HepG2 (cell line): ENCODE measurements around the gene PRKN. TPM values are rescaled to one million over a fixed set of nuclear protein-coding genes. Genes with fewer than 3 reads are reported as not detected.
A peak's percentile ranks its signal among the peaks of the same experiment; 100 is the strongest.

Experiments
- AKNA ChIP-seq: sonication (generic); formaldehyde crosslinking; IDR thresholded peaks from 2 replicates; pipeline ENCODE4 v1.4.0; 2020; ENCODE audit warnings: missing genetic modification reagents, borderline replicate concordance
- ATF6 ChIP-seq: sonication (generic); formaldehyde crosslinking; conservative IDR thresholded peaks from 2 replicates; pipeline ENCODE4 v1.4.0; 2020; ENCODE audit warnings: missing genetic modification reagents
- CREB1 ChIP-seq, 2 experiments: fragments of 450-650 bp in 1 of 2; IDR thresholded peaks; 2 replicates each; pipeline ENCODE4 v1.6.1; 2016 to 2017; ENCODE audit warnings: control low read depth in 1 of 2, mild to moderate bottlenecking in 1 of 2, missing compliant biosample characterization in 1 of 2, missing genetic modification characterization in 1 of 2
- CREM ChIP-seq, 2 experiments: sonication (generic) in 1 of 2; formaldehyde crosslinking in 1 of 2; IDR thresholded peaks; 2 replicates each; pipeline versions ENCODE4 v1.4.0 to v1.6.1; 2016 to 2020; ENCODE audit warnings: antibody characterized with exemption in 1 of 2, mild to moderate bottlenecking in 1 of 2, missing genetic modification reagents in 1 of 2
- GATA4 ChIP-seq: sonication (generic); IDR thresholded peaks from 2 replicates; pipeline ENCODE4 v1.6.1; 2016; ENCODE audit warnings: antibody characterized with exemption, low read depth, borderline replicate concordance
- MZF1 ChIP-seq: sonication (generic); formaldehyde crosslinking; IDR thresholded peaks from 2 replicates; pipeline ENCODE4 v1.8.1; 2023; ENCODE audit warnings: mild to moderate bottlenecking, missing genetic modification reagents, borderline replicate concordance
- NKX3-1 ChIP-seq: sonication (generic); formaldehyde crosslinking; IDR thresholded peaks from 2 replicates; pipeline ENCODE4 v1.5.0; 2020; ENCODE audit warnings: missing genetic modification reagents
- PPARG ChIP-seq: conservative IDR thresholded peaks from 2 replicates; pipeline ENCODE4 v1.6.1; 2016; ENCODE audit warnings: missing biosample characterization, missing genetic modification reagents
- SAP130 ChIP-seq: IDR thresholded peaks from 2 replicates; pipeline ENCODE4 v1.6.1; 2016; ENCODE audit warnings: low read depth
- SP4 ChIP-seq: sonication (generic); formaldehyde crosslinking; IDR thresholded peaks from 2 replicates; pipeline ENCODE4 v1.8.1; 2023; ENCODE audit warnings: mild to moderate bottlenecking, missing genetic modification reagents
- ZNF256 ChIP-seq: sonication (generic); formaldehyde crosslinking; conservative IDR thresholded peaks from 2 replicates; pipeline ENCODE4 v1.4.0; 2020; ENCODE audit warnings: missing genetic modification reagents
- ZNF709 ChIP-seq: sonication (generic); formaldehyde crosslinking; IDR thresholded peaks from 2 replicates; pipeline ENCODE4 v1.5.0; 2020; ENCODE audit warnings: mild to moderate bottlenecking, missing genetic modification reagents
- ZSCAN29 ChIP-seq: sonication (generic); formaldehyde crosslinking; conservative IDR thresholded peaks from 2 replicates; pipeline ENCODE4 v1.4.0; 2020; ENCODE audit warnings: mild to moderate bottlenecking, missing genetic modification reagents
- polyA plus RNA-seq, 8 experiments: library from polyadenylated mRNA; depleted of rRNA in 3 of 8; stranded (reverse) in 7 of 8; unstranded in 1 of 8; fragments of >200 nt; fragmentation: Illumina TruSeq in 4 of 8; extraction: Trizol in 4 of 8; gene quantifications; 2 replicates each; pipeline versions ENCODE4 v1.2.1 to v1.2.3, GENCODE V29; 2011 to 2016; ENCODE audit warnings: low read depth in 4 of 8, missing spikeins in 1 of 8, mixed read lengths in 1 of 8; ENCODE audit not compliant: insufficient read depth in 1 of 8
- total RNA-seq, 5 experiments: library from RNA; depleted of rRNA; stranded (reverse); fragments of >200 nt; fragmentation: Illumina TruSeq; extraction: Trizol; gene quantifications; 2 replicates each; pipeline ENCODE4 v1.2.3, GENCODE V29; 2016; ENCODE audit warnings: low read depth in 1 of 5
- TF ChIP-seq, protein P1 (sequence below): IDR thresholded peaks from 2 replicates; pipeline ENCODE4 v1.6.1; 2012; ENCODE audit warnings: inconsistent platforms
- TF ChIP-seq, protein P2 (sequence below): sonication (generic); formaldehyde crosslinking; IDR thresholded peaks from 2 replicates; pipeline ENCODE4 v1.4.0; 2020; ENCODE audit warnings: low read depth, mild to moderate bottlenecking, missing genetic modification reagents
- TF ChIP-seq, protein P3 (sequence below): sonication (generic); formaldehyde crosslinking; IDR thresholded peaks from 2 replicates; pipeline ENCODE4 v1.4.0; 2020; ENCODE audit warnings: mild to moderate bottlenecking, missing genetic modification reagents, borderline replicate concordance

Gene PRKN
- total and polyA plus RNA-seq, 2 of the 13 experiments (the other 11 are each of a cell fraction or from before 2014, with no cell fraction given), result 0.31 to 0.44 TPM

DNA sequence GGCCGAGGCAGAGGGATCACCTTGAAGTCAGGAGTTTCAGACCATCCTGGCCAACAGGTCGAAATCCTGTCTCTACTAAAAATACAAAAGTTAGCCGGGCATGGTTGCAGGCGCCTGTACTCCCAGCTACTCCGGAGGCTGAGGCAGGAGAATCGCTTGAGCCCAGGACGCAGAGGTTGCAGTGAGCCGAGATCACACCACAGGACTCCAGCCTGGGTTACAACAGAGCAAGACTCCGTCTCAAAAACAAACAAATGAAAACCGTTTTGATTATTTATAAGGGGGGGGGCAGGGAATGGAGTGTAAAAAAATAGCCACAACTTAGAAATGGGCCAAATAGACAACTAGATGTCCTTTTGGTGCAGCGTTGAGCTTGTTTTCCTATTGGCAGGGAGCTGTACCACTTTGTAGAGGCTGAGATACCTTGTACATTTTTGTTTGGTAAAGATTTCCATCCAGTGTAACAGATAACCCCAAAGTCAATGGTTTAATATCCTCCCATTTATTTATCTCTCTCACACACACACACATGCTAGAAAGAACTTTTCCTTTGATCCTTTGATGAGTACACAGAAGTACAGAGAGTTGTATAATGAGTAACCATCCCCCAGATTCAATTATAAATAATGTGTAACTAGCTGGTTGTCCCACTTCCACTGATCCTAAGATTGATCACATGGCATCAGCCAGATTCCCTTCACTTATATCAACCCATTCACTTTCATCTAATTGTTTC is 477.5 kb downstream of the PRKN start (continued):
- TF ChIP-seq ATF6 (CRISPR knock-in tag) (no peak), ZSCAN29 (CRISPR knock-in tag) (no peak), SAP130 (CRISPR knock-in tag) (peak; percentile 33), AKNA (CRISPR knock-in tag) (no peak), SP4 (CRISPR knock-in tag) (no peak), NKX3-1 (CRISPR knock-in tag) (no peak), PPARG (CRISPR knock-in tag) (0 out of 2 replicates have a peak, but pooled peaks have one; percentile 23), GATA4 (no peak), ZNF256 (CRISPR knock-in tag) (no peak), CREB1 (IDR thresholded peaks at IDR 0.05) (no peak), CREB1 (CRISPR knock-in tag; IDR thresholded peaks at IDR 0.05) (no peak), ZNF709 (no peak), CREM (IDR thresholded peaks at IDR 0.05) (peak; percentile 34; the same call in 1 of the 2 replicates), CREM (CRISPR knock-in tag; IDR thresholded peaks at IDR 0.05) (no peak), MZF1 (CRISPR knock-in tag) (no peak)
- TF ChIP-seq, protein P1, sequence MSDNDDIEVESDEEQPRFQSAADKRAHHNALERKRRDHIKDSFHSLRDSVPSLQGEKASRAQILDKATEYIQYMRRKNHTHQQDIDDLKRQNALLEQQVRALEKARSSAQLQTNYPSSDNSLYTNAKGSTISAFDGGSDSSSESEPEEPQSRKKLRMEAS, result no peak
- TF ChIP-seq, protein P2, sequence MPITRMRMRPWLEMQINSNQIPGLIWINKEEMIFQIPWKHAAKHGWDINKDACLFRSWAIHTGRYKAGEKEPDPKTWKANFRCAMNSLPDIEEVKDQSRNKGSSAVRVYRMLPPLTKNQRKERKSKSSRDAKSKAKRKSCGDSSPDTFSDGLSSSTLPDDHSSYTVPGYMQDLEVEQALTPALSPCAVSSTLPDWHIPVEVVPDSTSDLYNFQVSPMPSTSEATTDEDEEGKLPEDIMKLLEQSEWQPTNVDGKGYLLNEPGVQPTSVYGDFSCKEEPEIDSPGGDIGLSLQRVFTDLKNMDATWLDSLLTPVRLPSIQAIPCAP, result no peak
- TF ChIP-seq, protein P3, sequence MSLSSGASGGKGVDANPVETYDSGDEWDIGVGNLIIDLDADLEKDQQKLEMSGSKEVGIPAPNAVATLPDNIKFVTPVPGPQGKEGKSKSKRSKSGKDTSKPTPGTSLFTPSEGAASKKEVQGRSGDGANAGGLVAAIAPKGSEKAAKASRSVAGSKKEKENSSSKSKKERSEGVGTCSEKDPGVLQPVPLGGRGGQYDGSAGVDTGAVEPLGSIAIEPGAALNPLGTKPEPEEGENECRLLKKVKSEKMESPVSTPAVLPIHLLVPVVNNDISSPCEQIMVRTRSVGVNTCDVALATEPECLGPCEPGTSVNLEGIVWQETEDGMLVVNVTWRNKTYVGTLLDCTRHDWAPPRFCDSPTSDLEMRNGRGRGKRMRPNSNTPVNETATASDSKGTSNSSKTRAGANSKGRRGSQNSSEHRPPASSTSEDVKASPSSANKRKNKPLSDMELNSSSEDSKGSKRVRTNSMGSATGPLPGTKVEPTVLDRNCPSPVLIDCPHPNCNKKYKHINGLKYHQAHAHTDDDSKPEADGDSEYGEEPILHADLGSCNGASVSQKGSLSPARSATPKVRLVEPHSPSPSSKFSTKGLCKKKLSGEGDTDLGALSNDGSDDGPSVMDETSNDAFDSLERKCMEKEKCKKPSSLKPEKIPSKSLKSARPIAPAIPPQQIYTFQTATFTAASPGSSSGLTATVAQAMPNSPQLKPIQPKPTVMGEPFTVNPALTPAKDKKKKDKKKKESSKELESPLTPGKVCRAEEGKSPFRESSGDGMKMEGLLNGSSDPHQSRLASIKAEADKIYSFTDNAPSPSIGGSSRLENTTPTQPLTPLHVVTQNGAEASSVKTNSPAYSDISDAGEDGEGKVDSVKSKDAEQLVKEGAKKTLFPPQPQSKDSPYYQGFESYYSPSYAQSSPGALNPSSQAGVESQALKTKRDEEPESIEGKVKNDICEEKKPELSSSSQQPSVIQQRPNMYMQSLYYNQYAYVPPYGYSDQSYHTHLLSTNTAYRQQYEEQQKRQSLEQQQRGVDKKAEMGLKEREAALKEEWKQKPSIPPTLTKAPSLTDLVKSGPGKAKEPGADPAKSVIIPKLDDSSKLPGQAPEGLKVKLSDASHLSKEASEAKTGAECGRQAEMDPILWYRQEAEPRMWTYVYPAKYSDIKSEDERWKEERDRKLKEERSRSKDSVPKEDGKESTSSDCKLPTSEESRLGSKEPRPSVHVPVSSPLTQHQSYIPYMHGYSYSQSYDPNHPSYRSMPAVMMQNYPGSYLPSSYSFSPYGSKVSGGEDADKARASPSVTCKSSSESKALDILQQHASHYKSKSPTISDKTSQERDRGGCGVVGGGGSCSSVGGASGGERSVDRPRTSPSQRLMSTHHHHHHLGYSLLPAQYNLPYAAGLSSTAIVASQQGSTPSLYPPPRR (CRISPR knock-in tag), result peak; percentile 80
